ENCODE data around the gene CCDC88C.

The CCDC88C gene

DNA sequence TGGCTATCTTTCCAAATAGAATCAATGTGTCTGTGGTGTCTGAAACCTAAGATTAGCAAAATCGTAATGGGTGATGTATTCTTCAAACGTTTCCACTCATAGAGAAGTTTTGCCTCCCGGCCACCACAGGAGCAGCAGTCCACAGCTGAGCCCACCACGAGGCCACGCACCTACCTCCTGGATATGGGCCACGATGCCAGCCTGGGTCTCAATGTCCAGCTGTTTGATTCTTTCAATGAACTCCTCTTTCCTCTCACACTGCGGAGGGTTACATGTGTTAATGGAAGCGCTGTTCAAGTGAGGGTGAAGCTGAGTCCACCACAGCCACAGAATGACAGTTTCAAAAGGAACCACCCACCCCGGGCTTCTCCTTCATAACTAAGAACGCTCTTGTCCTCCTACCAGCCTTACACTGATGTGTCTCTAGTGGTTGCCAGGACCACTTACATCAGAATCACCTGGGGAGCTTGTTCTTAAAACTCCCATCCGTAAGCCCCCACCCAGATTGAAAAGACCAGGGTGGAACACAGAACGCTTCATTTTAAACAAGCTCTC is 75.3 kb downstream of the CCDC88C start:
- Histone ChIP-seq H3K4me1 (peaks cover 0 to 15% (median 5%) of the 10 kb centered on the region in 4 donors), H3K9me3 (no peaks in the 10 kb centered on the region), H3K36me3 (peaks cover 0 to 11% (median 0%) of the 10 kb centered on the region in 3 donors), H3K27ac (no peak overlapping the region), H3K27me3 (no peaks in the 10 kb centered on the region), H3K4me3 (no peak overlapping the region)
- intact Hi-C loops (cut with DNase I; ENCODE audit: low total_unique reads): no loop called here
- no peak for DNase-seq
- TF ChIP-seq, protein P1, sequence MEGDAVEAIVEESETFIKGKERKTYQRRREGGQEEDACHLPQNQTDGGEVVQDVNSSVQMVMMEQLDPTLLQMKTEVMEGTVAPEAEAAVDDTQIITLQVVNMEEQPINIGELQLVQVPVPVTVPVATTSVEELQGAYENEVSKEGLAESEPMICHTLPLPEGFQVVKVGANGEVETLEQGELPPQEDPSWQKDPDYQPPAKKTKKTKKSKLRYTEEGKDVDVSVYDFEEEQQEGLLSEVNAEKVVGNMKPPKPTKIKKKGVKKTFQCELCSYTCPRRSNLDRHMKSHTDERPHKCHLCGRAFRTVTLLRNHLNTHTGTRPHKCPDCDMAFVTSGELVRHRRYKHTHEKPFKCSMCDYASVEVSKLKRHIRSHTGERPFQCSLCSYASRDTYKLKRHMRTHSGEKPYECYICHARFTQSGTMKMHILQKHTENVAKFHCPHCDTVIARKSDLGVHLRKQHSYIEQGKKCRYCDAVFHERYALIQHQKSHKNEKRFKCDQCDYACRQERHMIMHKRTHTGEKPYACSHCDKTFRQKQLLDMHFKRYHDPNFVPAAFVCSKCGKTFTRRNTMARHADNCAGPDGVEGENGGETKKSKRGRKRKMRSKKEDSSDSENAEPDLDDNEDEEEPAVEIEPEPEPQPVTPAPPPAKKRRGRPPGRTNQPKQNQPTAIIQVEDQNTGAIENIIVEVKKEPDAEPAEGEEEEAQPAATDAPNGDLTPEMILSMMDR (IDR thresholded peaks at IDR 0.05): no peak

DNA sequence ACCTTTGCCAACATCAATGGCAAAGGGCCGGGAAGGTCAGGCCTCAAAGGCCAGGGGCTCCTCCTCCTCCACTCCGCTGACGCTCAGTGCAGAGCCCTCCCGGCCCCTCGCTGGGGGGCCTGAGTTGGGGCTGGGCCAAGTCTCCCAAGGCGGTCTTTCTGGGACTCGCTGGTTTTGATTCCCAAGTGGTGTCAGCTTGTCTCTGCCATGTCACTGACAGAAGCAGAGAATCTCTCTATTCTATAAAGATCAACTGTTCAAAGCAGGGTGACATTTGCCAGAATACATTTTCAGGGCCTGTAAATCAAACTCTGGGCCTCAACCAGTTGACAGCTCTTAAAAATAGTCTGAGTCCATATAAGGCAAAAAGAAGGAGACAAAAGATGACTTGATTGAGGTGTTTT is 75.9 kb downstream of the CCDC88C start:
- Histone ChIP-seq H3K27ac (no peak overlapping the region), H3K36me3 (peaks cover 0 to 11% (median 0%) of the 10 kb centered on the region in 3 donors), H3K4me1 (peaks cover 0 to 15% (median 5%) of the 10 kb centered on the region in 4 donors), H3K27me3 (no peaks in the 10 kb centered on the region), H3K9me3 (no peaks in the 10 kb centered on the region), H3K4me3 (no peak overlapping the region)
- TF ChIP-seq, protein P1 (IDR thresholded peaks at IDR 0.05): no peak
- DNase-seq: no peak
- intact Hi-C loops (cut with DNase I; ENCODE audit: low total_unique reads): no loop called here

DNA sequence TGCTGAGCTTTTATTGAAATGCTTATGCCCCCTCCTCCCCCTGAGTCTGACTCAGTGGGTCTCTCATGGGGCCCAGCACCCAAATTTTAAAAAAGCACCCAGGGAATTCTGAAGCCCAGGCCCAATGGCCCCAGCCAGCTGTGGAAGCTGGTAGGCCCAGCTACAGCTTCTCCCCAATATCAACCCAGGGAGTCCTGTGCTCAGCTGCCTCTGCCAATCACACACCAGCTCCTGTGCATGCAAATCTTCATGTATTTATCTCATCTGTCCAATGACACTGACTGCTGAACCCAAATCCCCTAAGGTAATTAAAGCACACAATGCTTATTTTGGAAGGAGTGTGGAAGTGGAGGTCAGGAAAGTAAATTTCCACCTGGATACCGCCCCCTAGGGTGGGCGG is 76.3 kb downstream of the CCDC88C start:
- H3K36me3 ChIP-seq: peaks cover 0 to 11% (median 0%) of the 10 kb centered on the region in 3 donors
- intact Hi-C loops (cut with DNase I; ENCODE audit: low total_unique reads): no loop called here

DNA sequence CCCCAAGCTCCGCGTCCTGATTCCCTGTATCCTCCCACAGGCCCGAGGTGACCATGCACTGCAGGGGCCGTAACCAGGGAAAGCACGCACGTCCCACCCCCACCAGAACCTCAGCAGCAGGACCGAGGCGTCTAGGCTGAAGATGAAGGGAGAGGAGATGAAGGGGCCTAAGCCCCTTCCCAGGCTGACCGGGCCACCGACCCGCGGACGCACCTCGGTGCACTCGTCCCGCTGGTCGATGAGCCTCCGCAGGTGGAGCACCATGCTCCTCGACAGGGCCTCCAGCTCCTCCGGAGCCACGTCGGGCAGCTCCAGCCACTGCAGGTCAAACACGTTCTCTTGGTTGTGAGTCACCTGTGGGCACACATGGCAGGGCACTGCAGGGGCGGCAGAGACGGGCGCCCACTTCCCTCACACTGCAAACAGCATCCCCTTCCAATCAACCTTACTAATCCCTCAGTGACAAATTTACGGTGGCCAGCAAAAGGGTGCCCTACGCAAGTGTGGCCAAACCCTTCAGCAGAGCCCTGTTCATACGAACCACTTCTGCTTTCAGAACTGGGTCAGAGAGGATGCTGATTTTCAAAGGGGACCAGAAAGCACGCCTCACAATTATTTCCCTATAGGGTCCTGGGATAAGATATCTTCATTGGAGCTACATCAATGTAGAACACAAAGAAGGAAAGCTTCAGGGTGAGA is 77.8 kb downstream of the CCDC88C start:
- no peak for DNase-seq
- Histone ChIP-seq H3K27ac (no peak overlapping the region), H3K36me3 (peaks cover 0 to 11% (median 0%) of the 10 kb centered on the region in 3 donors), H3K27me3 (peaks cover 0 to 6% of the 10 kb centered on the region in 2 donors), H3K9me3 (no peaks in the 10 kb centered on the region), H3K4me1 (peaks cover 0 to 15% (median 5%) of the 10 kb centered on the region in 4 donors), H3K4me3 (no peak overlapping the region)
- intact Hi-C loops (cut with DNase I; ENCODE audit: low total_unique reads): no loop called here
- TF ChIP-seq, protein P1 (IDR thresholded peaks at IDR 0.05): no peak

More for the DNA sequence above, 76.3 kb downstream of the CCDC88C start:
- no peaks in the 10 kb centered on the region for H3K9me3 ChIP-seq
- H3K4me3 ChIP-seq: no peak overlapping the region
- TF ChIP-seq, protein P1 (IDR thresholded peaks at IDR 0.05): no peak
- no peaks in the 10 kb centered on the region for H3K27me3 ChIP-seq
- H3K27ac ChIP-seq: no peak overlapping the region
- DNase-seq: no peak
- H3K4me1 ChIP-seq: peaks cover 0 to 15% (median 5%) of the 10 kb centered on the region in 4 donors

DNA sequence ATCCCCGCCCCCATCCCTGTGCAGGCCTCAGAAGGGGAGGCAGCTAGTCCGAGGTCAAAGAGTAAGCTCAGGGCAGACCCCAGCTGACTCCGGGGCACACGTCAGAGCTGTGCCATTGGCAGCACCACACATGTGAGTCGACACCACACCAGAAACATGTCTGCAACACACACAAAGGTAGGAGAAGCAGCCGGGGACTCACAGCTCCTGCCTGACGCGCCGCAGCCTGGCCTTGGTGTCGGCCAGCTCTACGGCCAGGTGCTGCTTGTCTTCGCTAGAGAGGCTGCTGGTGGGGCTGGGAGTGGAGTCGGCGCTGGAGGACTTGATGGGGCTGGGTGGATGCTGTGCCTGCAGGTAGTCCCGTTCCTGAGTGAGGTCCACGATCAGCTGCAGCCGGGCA is 78.5 kb downstream of the CCDC88C start:
- H3K36me3 ChIP-seq: peaks cover 0 to 11% (median 0%) of the 10 kb centered on the region in 3 donors
- no peak for DNase-seq
- H3K4me1 ChIP-seq: peaks cover 0 to 15% (median 5%) of the 10 kb centered on the region in 4 donors
- no peaks in the 10 kb centered on the region for H3K9me3 ChIP-seq
- H3K27me3 ChIP-seq: peaks cover 0 to 6% of the 10 kb centered on the region in 2 donors
- TF ChIP-seq, protein P1 (IDR thresholded peaks at IDR 0.05): no peak
- intact Hi-C loops (cut with DNase I; ENCODE audit: low total_unique reads): no loop called here
- H3K4me3 ChIP-seq: no peak overlapping the region
- no peak overlapping the region for H3K27ac ChIP-seq

Data from tibial artery (tissue), 4 donors.